H1 (cell line): Measurements from ENCODE around the gene MUC5B. TPM values are rescaled to one million over a fixed set of nuclear protein-coding genes. Genes with fewer than 3 reads are reported as not detected.

ENCODE experiments used
- BACH1 ChIP-seq: IDR thresholded peaks from 2 replicates; pipeline ENCODE4 v1.6.1; 2012; ENCODE audit warnings: low read length, improper control_type of control experiment
- CBX8 ChIP-seq: fragments of 300-800, 300-1000 bp; sonication (generic); IDR thresholded peaks from 2 replicates; pipeline ENCODE4 v1.7.1; 2016; ENCODE audit warnings: low read depth, low read length, borderline replicate concordance
- CHD7 ChIP-seq: fragments of 300-600 bp; sonication (generic); IDR thresholded peaks from 2 replicates; pipeline ENCODE4 v1.7.1; 2012; ENCODE audit warnings: low read length, moderate library complexity, mild to moderate bottlenecking, inconsistent platforms; ENCODE audit not compliant: insufficient replicate concordance
- CTBP2 ChIP-seq: IDR thresholded peaks from 2 replicates; pipeline ENCODE4 v1.7.0; 2011; ENCODE audit warnings: borderline replicate concordance, mild to moderate bottlenecking, moderate library complexity, mixed read lengths, low read length; ENCODE audit not compliant: insufficient read depth, insufficient read length
- GTF2F1 ChIP-seq: IDR thresholded peaks from 2 replicates; pipeline ENCODE4 v1.6.1; 2012; ENCODE audit warnings: low read depth, low read length, improper control_type of control experiment, borderline replicate concordance
- JUND ChIP-seq: IDR thresholded peaks from 2 replicates; pipeline ENCODE4 v1.6.1; 2011; ENCODE audit warnings: mild to moderate bottlenecking, improper control_type of control experiment, low read length
- KDM4A ChIP-seq: IDR thresholded peaks from one replicate; pipeline ENCODE4 v1.7.1; 2012; ENCODE audit warnings: low read depth, mild to moderate bottlenecking, moderate library complexity, low read length, inconsistent platforms; ENCODE audit not compliant: severe bottlenecking
- PHF8 ChIP-seq: fragments of 200-600 bp; sonication (generic); conservative IDR thresholded peaks from 2 replicates; pipeline ENCODE4 v1.7.1; 2012; ENCODE audit warnings: low read depth, mild to moderate bottlenecking, inconsistent platforms, low read length, moderate library complexity
- RAD21 ChIP-seq, 2 experiments: IDR thresholded peaks in 1 of 2; conservative IDR thresholded peaks in 1 of 2; 2 replicates each; pipeline ENCODE4 v1.6.1; 2011; ENCODE audit warnings: low read depth in 2 of 2, low read length in 2 of 2, improper control_type of control experiment in 1 of 2, inconsistent platforms in 1 of 2, mild to moderate bottlenecking in 1 of 2, moderate library complexity in 1 of 2
- SP2 ChIP-seq: IDR thresholded peaks from 2 replicates; pipeline ENCODE4 v1.6.1; 2012; ENCODE audit warnings: mild to moderate bottlenecking, low read length, inconsistent platforms
- TAF7 ChIP-seq: optimal IDR thresholded peaks from 2 replicates; pipeline ENCODE3; 2011; ENCODE audit warnings: low read depth, mild to moderate bottlenecking, inconsistent platforms, low read length, moderate library complexity, borderline replicate concordance
- polyA plus RNA-seq, 7 experiments: library from polyadenylated mRNA; depleted of rRNA in 3 of 7; stranded (reverse) in 5 of 7; unstranded in 2 of 7; fragments of >200 nt in 5 of 7; fragments of 200-250 nt in 2 of 7; gene quantifications; 1 replicate in 5 of 7; 2 replicates in 1 of 7; 4 replicates in 1 of 7; pipeline versions ENCODE4 v1.2.1 to v1.2.3, GENCODE V29; 2011 to 2013; ENCODE audit warnings: missing spikeins in 2 of 7, mixed read lengths in 2 of 7
- total RNA-seq: library from RNA; stranded (reverse); fragmentation: NEBNext Ultra II Directional; extraction: Animal tissue kit (Norgen Biotek cat#: 25700); gene quantifications from 2 replicates; pipeline ENCODE4 v1.2.1, GENCODE V29; 2021

Gene MUC5B
- total and polyA plus RNA-seq, 2 of the 8 experiments (the other 6 are each of a cell fraction or from before 2014, with no cell fraction given) = 0.02 to 0.03 TPM

- TF ChIP-seq CHD7 (no peak), CBX8 (no peak), PHF8 (no peak), CTBP2 (no peak), GTF2F1 (no peak), RAD21 (IDR thresholded peaks at IDR 0.05 in 1 of 2, conservative IDR thresholded peaks at IDR 0.05 in 1 of 2; ENCODE audit: low read depth in 2 of 2, low read length in 2 of 2) (no peak), SP2 (no peak), BACH1 (no peak), TAF7 (no peak), KDM4A (no peak), JUND (no peak)
These were observed 986 bp upstream of the MUC5B start (continued) for GRCh38 chr11:1221848-1222311.
